PFSK-1 (cell line): ENCODE results near the gene CAPN7.

Source experiments
- FOXP2 ChIP-seq: optimal IDR thresholded peaks from 2 replicates; pipeline ENCODE3; 2011; ENCODE audit warnings: borderline replicate concordance, control low read depth, inconsistent platforms; ENCODE audit not compliant: insufficient read depth; ENCODE audit errors: extremely low read length, extremely low read depth
- POLR2AphosphoS5 ChIP-seq: IDR thresholded peaks from 2 replicates; pipeline ENCODE4 v1.6.1; 2012; ENCODE audit warnings: low read depth, mild to moderate bottlenecking, control low read depth, low read length, moderate library complexity
- SIN3A ChIP-seq: IDR thresholded peaks from 2 replicates; pipeline ENCODE4 v1.6.1; 2012; ENCODE audit warnings: mild to moderate bottlenecking, low read length, moderate library complexity, borderline replicate concordance; ENCODE audit not compliant: insufficient read depth
- TAF1 ChIP-seq: IDR thresholded peaks from 2 replicates; pipeline ENCODE4 v1.6.1; 2012; ENCODE audit warnings: low read length, control low read depth, borderline replicate concordance; ENCODE audit not compliant: insufficient read depth
- TF ChIP-seq, protein P1 (sequence below), 2 experiments: IDR thresholded peaks; 2 replicates each; pipeline versions ENCODE4 v1.6.1 to v1.8.0; 2011 to 2012; ENCODE audit warnings: low read depth in 2 of 2, low read length in 2 of 2, control low read depth in 1 of 2, inconsistent platforms in 1 of 2, mild to moderate bottlenecking in 1 of 2, moderate library complexity in 1 of 2; ENCODE audit not compliant: insufficient read depth in 1 of 2

The CAPN7 gene

DNA sequence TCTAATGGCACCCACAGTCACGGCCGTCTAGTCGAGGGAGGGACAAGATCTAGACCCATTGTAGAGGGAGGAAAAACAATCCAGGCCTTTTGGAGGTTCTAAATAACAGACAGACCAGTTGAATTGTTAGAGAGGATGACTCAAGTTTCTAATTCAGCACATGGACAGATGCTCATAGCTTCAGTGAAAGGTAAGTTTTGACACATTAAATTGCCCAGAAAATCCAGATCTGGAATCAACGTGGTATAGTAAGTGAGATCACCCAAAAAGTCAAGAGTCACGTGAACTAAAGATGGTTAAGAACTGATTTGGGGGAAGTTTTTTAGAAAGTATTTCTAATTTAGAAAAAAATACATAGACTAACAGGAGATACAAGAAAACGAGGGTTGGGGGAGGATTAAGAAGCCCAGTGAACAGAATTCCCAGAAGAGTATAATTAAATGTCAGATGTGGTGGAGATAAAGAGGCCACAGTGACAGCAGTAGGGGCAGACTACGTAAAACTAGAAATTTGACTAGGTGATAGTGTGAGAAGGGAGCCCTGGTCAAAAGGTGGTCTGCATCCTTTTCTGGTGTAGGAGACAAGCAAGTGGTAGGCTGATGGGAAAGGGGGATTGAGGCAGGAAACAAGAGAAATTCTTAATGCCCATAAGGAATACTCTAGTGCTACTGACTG lies 47.1 kb downstream of the CAPN7 start:
- TF ChIP-seq POLR2AphosphoS5: no peak
- TF ChIP-seq FOXP2: no peak
- TF ChIP-seq SIN3A: no peak

DNA sequence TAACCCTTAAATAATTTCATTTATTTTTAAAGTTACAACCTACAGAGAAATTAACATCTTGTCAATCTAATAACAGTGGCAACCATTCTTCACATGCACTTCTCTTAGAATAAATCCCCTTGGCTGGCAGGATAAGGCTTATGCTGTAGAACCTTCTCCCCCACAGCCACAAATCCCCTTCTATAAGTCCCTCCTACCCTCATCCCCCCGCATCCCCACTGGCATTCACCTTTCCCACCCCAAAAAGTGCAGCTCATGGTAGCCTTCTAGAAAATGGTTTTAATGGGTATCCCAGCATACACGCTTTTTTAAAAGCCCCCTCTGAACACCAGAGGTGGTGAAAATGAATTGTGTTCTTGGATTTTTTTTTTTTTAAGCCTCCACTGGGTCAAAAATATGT lies 49.2 kb downstream of the CAPN7 start:
- TF ChIP-seq SIN3A: no peak
- no peak for TF ChIP-seq TAF1
- TF ChIP-seq, protein P1, sequence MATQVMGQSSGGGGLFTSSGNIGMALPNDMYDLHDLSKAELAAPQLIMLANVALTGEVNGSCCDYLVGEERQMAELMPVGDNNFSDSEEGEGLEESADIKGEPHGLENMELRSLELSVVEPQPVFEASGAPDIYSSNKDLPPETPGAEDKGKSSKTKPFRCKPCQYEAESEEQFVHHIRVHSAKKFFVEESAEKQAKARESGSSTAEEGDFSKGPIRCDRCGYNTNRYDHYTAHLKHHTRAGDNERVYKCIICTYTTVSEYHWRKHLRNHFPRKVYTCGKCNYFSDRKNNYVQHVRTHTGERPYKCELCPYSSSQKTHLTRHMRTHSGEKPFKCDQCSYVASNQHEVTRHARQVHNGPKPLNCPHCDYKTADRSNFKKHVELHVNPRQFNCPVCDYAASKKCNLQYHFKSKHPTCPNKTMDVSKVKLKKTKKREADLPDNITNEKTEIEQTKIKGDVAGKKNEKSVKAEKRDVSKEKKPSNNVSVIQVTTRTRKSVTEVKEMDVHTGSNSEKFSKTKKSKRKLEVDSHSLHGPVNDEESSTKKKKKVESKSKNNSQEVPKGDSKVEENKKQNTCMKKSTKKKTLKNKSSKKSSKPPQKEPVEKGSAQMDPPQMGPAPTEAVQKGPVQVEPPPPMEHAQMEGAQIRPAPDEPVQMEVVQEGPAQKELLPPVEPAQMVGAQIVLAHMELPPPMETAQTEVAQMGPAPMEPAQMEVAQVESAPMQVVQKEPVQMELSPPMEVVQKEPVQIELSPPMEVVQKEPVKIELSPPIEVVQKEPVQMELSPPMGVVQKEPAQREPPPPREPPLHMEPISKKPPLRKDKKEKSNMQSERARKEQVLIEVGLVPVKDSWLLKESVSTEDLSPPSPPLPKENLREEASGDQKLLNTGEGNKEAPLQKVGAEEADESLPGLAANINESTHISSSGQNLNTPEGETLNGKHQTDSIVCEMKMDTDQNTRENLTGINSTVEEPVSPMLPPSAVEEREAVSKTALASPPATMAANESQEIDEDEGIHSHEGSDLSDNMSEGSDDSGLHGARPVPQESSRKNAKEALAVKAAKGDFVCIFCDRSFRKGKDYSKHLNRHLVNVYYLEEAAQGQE (IDR thresholded peaks at IDR 0.05; ENCODE audit: insufficient read depth in 1 of 2, low read depth in 2 of 2, low read length in 2 of 2): no peak
- no peak for TF ChIP-seq FOXP2
- no peak for TF ChIP-seq POLR2AphosphoS5

DNA sequence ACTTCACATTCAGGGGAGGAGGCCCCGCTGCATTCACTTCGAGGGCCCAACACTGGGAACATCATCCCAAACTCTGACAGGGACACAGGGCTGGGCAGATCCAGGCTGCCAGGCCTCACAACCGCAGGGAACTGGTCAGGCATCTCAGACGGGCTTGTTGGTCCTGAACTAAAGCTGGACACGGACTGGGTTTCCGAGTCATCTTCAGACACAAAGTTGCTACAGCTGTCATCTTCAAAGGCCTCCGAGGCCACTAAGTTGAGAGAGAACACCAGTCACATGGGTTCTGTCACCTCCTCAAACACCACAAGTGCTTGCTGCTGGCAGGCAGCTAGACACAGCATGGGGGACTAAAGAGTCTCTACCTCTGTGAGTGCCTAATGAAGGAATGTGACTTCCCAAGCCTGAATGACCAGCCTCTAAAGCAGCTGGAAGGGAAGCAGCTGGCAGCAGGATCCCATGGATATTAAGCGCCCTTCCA lies 50.9 kb downstream of the CAPN7 start:
- no peak for TF ChIP-seq POLR2AphosphoS5
- TF ChIP-seq, protein P1 (IDR thresholded peaks at IDR 0.05; ENCODE audit: insufficient read depth in 1 of 2, low read depth in 2 of 2, low read length in 2 of 2): no peak
- TF ChIP-seq TAF1: no peak
- TF ChIP-seq SIN3A: no peak
- no peak for TF ChIP-seq FOXP2

DNA sequence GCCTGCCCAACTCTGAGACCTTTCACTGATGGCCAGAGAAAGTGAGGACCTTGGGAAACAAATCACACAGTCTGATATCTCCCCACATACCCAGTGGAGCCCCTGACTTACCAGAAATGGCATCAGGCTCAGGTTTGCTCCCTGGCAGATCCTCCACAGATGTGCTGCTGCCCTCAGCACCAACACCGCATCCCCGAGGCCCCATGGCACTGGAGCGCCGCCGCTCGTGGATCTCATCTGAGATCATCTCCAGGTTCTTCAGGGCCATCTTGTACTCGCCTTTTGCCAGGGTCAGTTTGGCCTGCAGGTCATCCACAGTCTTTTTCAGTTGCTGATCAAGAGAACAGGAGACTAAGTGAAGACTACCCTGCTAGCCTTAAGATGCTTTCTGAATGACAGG lies 52.7 kb downstream of the CAPN7 start:
- TF ChIP-seq, protein P1 (IDR thresholded peaks at IDR 0.05; ENCODE audit: insufficient read depth in 1 of 2, low read depth in 2 of 2, low read length in 2 of 2): no peak
- no peak for TF ChIP-seq SIN3A
- no peak for TF ChIP-seq POLR2AphosphoS5
- no peak for TF ChIP-seq TAF1
- no peak for TF ChIP-seq FOXP2

DNA sequence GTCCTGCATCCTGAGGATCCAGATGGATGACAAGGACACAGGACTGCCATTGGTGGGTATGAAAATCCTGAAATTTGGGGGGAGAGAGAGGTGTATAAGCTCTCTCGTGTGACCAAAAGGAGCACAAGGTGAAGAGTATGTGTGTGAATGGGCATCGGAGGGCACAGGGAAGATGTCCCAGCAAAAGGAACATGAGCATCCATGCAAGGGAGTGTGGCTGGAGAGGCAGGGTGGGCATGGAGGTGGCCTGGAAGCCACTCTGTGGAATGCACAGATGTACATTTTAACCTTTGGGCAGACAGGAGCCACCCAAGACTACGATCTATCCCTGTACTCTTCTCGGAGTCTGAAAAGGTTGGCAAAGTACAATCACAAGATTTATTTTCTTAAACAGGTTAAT lies 54.5 kb downstream of the CAPN7 start:
- TF ChIP-seq FOXP2 (no peak), POLR2AphosphoS5 (no peak), TAF1 (no peak), SIN3A (no peak)
- TF ChIP-seq, protein P1 (IDR thresholded peaks at IDR 0.05; ENCODE audit: insufficient read depth in 1 of 2, low read depth in 2 of 2, low read length in 2 of 2): no peak

DNA sequence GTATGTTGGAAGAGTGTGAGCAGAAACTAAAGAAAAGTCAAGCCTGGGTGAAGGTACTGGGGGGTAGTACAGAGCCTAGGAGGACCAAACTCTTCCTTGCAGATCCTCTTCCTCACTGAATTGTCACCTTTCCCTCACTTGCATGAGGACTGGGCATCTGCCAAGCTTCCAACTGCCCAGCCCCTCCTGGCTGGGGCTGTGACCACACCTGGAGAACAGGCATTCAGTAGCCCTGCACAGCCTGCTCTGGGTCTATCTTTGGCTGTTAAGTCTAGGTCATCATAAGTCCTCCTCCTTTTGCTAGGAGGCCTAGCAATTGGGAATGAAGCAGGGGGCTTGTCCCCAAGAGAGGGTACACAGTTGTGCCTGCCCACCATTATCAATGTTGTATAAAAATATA lies 55.2 kb downstream of the CAPN7 start:
- TF ChIP-seq, protein P1 (IDR thresholded peaks at IDR 0.05; ENCODE audit: insufficient read depth in 1 of 2, low read depth in 2 of 2, low read length in 2 of 2): no peak
- TF ChIP-seq POLR2AphosphoS5: no peak
- no peak for TF ChIP-seq SIN3A
- TF ChIP-seq TAF1: no peak
- no peak for TF ChIP-seq FOXP2
